ENCODE measurements around the gene RNF38. TPM values are rescaled to one million over a fixed set of nuclear protein-coding genes. Genes with fewer than 3 reads are reported as not detected.

RNF38 gene
- total and polyA plus RNA-seq, 8 donors, result 7.3 to 33.2 (median 16.3) TPM

GRCh38 chr9:36401897-36402480 lies 1.9 kb upstream of the RNF38 start:
- no peak for DNase-seq
- no peak for TF ChIP-seq EP300 (IDR thresholded peaks at IDR 0.05)
- no peak for TF ChIP-seq CTCF (IDR thresholded peaks at IDR 0.05)
- no peak for TF ChIP-seq POLR2AphosphoS5 (IDR thresholded peaks at IDR 0.05)
- TF ChIP-seq POLR2A (IDR thresholded peaks at IDR 0.05), result no peak
- no peaks in the 10 kb centered on the region for H3K27me3 ChIP-seq
- intact Hi-C loops (cut with DNase I; ENCODE audit: low total_unique reads), result no loop called here
- 76 to 89% (median 84%) methylated on average over 3 of the region's 3 CpGs for WGBS, 5 donors
- H3K4me3 ChIP-seq, result peak overlapping the region in 1 of 4 donors; percentile 81
- no peaks in the 10 kb centered on the region for H3K36me3 ChIP-seq
- H3K27ac ChIP-seq, result peak overlapping the region in 2 of 5 donors; percentile 96 to 98
- H3K9me3 ChIP-seq, result no peaks in the 10 kb centered on the region
- H3K4me1 ChIP-seq, result peaks cover 15 to 45% (median 28%) of the 10 kb centered on the region in 4 donors

DNA sequence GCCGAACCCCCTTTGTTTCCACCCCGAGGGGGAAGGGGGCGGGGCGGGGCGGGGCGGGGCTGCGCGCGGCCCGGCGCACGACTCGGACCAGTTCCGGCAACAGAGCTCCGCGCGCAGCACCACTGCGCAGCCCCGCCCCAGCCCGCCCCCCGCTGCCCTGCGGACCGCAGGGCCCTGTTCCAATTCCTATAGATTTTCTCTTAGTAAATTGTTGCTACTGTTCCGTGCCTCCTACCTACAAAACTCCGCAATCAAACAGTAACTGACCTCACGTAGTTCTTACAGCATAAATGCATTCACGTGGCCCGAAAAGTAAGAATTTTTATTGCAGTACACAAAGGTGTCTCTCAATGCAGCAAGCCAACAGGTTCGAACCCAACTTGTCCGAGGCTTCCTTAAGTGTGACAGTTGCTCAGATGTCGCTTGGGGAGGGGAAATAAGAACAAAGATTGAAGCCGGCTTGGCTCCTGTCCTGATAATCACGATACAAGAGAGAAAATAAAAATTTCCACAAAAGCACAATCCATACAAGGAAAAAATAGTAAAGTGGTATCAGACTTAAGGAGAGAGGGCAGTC lies 1.2 kb upstream of the RNF38 start:
- TF ChIP-seq CTCF (IDR thresholded peaks at IDR 0.05) (no peak), POLR2A (IDR thresholded peaks at IDR 0.05) (no peak), POLR2AphosphoS5 (IDR thresholded peaks at IDR 0.05) (no peak), EP300 (IDR thresholded peaks at IDR 0.05) (no peak)
- peak overlapping the region; percentile 81 to 95 (median 87) for H3K4me3 ChIP-seq
- intact Hi-C loops (cut with DNase I; ENCODE audit: low total_unique reads), result no loop called here
- H3K27ac ChIP-seq, result peak overlapping the region; percentile 94 to 98 (median 96)
- H3K4me1 ChIP-seq, result peaks cover 15 to 47% (median 28%) of the 10 kb centered on the region in 4 donors
- no peaks in the 10 kb centered on the region for H3K9me3 ChIP-seq
- DNase-seq, result peak; percentile 73 to 95
- no peaks in the 10 kb centered on the region for H3K36me3 ChIP-seq
- WGBS, 5 donors, result 1% methylated on average over 21 to 33 of the region's 33 CpGs
- no peaks in the 10 kb centered on the region for H3K27me3 ChIP-seq

DNA sequence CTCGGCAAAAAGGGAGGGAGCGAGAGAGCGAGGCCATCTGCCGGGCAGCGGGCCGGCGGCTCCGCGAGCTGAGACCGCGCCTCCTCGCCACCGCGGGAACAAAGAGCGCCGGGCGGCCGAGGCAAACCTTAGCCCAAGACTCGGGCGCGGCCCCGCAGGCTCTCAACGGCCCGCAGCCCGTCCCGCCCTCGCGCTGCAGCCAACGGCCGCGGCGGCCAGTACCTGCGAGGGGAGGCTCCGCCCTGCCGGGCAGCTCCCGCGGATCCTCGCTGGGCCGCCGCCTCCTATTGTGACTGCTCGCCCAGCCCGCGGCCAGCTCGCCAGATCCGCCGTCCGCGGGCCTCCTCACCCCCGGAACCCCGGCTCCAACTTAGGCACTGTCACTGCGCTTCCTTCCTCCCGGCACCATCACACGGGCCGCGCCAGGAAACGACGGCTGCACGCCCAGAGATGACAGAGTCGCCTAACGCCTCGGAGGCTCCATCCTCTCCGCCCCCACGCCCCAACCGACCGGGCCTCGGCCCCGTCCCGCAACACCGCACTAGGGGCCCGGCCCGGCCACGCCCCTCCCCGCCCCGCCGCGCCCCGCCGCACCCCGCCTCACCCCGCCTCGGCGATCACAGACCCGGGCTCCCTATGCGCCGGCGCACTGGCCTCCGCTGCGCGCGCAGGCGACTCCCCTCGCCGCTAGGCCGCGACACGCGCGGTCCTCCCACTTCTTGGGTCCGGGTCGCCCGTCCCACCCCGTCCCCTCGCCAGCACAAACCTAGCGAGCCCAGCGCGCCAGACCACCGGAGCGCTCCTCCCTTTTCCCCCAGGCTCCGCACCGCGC lies 479 bp upstream of the RNF38 start:
- 0% methylated on average over 40 to 108 of the region's 111 CpGs for WGBS, 5 donors
- intact Hi-C loops (cut with DNase I; ENCODE audit: low total_unique reads), result no loop called here
- peak; percentile 92 to 97 for DNase-seq
- TF ChIP-seq POLR2AphosphoS5 (IDR thresholded peaks at IDR 0.05) (peak; percentile 1 to 52 (median 30)), POLR2A (IDR thresholded peaks at IDR 0.05) (no peak), CTCF (IDR thresholded peaks at IDR 0.05) (peak in 2 of 7 experiments; percentile 16 to 19), EP300 (IDR thresholded peaks at IDR 0.05) (no peak)
- Histone ChIP-seq H3K4me3 (peak overlapping the region; percentile 81 to 95 (median 87)), H3K27ac (peak overlapping the region; percentile 94 to 98 (median 96)), H3K4me1 (peaks cover 15 to 54% (median 31%) of the 10 kb centered on the region in 4 donors), H3K9me3 (no peaks in the 10 kb centered on the region), H3K36me3 (no peaks in the 10 kb centered on the region), H3K27me3 (no peaks in the 10 kb centered on the region)

- H3K9me3 ChIP-seq, result no peaks in the 10 kb centered on the region
- peaks cover 15 to 68% (median 38%) of the 10 kb centered on the region in 4 donors for H3K4me1 ChIP-seq
- no peak for TF ChIP-seq POLR2AphosphoS5 (IDR thresholded peaks at IDR 0.05)
- no peak for TF ChIP-seq CTCF (IDR thresholded peaks at IDR 0.05)
- no peak for TF ChIP-seq POLR2A (IDR thresholded peaks at IDR 0.05)
- TF ChIP-seq EP300 (IDR thresholded peaks at IDR 0.05), result no peak
- H3K27me3 ChIP-seq, result no peaks in the 10 kb centered on the region
- H3K36me3 ChIP-seq, result no peaks in the 10 kb centered on the region
- intact Hi-C loops (cut with DNase I; ENCODE audit: low total_unique reads), result no loop called here
- DNase-seq, result no peak
- H3K27ac ChIP-seq, result peak overlapping the region in 2 of 5 donors; percentile 94 to 98
- peak overlapping the region in 1 of 4 donors; percentile 18 for H3K4me3 ChIP-seq
Observed at GRCh38 chr9:36398745-36399144, 1.3 kb downstream of the RNF38 start.

Measured in stomach (tissue), 9 donors.